Colonic mucosa (tissue), 4 donors: ENCODE data around the gene ABHD11. TPM values are rescaled to one million over a fixed set of nuclear protein-coding genes. Genes with fewer than 3 reads are reported as not detected.
"Not testable (repeated sequence)": the region's sequence is repeated elsewhere in the genome, so short reads cannot be mapped to it uniquely, and the experiment has no call there.

Experiments
- DNase-seq: peaks from one replicate; pipeline ENCODE4 v3.0.0-alpha.2; 2020
- H3K27ac ChIP-seq: fragments of 200-600 bp; one replicate; pipeline ENCODE4 v1.8.0; 2021
- H3K27me3 ChIP-seq: fragments of 200-600 bp; one replicate; pipeline ENCODE4 v1.8.0; 2021
- H3K36me3 ChIP-seq: fragments of 200-600 bp; one replicate; pipeline ENCODE4 v1.8.0; 2021
- H3K4me1 ChIP-seq: fragments of 200-600 bp; one replicate; pipeline ENCODE4 v1.8.0; 2021; ENCODE audit warnings: mild to moderate bottlenecking
- H3K4me3 ChIP-seq: fragments of 200-600 bp; one replicate; pipeline ENCODE4 v1.8.0; 2021
- H3K9ac ChIP-seq, 2 donors: one replicate each; pipeline ENCODE4 v1.7.0; 2013; ENCODE audit warnings: control low read depth in 2 of 2, low read depth in 2 of 2, low read length in 2 of 2
- H3K9me3 ChIP-seq: fragments of 200-600 bp; one replicate; pipeline ENCODE4 v1.8.0; 2021
- CTCF ChIP-seq: fragments of 200-600 bp; IDR thresholded peaks from one replicate; pipeline ENCODE4 v1.8.0; 2022; ENCODE audit warnings: antibody characterized with exemption, mild to moderate bottlenecking
- intact Hi-C: fragments of 100-400 bp; cut with DNase I; formaldehyde crosslinking; loops from one replicate; pipeline ENCODE4 v1.14.1; 2022
- total RNA-seq, 2 donors: library from RNA; stranded (reverse); fragmentation: NEBNext Ultra II Directional in 1 of 2; extraction: Animal tissue kit (Norgen Biotek cat#: 25700) in 1 of 2; gene quantifications; one replicate each; pipeline ENCODE4 v1.2.1, GENCODE V29; 2021
- donor health status: healthy.
- donor health status: DM: no; HTN: no; CAD: no.
- donor health status: DM: no; HTN: no; CAD: no.

The ABHD11 gene
- total RNA-seq, 2 donors from 2014 or later: 109 to 123 TPM

DNA sequence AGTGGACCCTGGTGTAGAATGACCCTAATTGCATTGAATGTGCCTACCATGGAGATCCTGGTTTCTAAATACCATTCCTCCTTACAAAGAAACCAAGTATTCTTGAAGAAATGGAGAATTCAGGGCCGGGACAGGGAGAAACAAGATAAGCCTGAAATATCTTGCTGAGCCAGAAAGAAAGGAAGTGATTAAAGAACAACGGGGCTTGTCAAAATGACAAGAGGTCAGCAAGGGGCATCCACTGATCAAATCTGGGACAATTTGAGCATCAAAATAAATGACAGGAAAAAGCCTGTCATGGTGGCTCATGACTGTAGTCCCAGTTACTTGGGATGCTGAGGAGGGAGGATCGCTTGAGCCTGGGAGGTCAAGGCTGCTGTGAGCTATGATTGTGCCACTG lies 8.1 kb downstream of the ABHD11 start:
- Histone ChIP-seq H3K4me3 (no peak overlapping the region), H3K27ac (no peak overlapping the region), H3K9ac (no peak overlapping the region), H3K36me3 (no peaks in the 10 kb centered on the region), H3K9me3 (no peaks in the 10 kb centered on the region), H3K27me3 (no peaks in the 10 kb centered on the region), H3K4me1 (peaks cover under 1% of the 10 kb centered on the region)
- no peak for DNase-seq
- no peak for TF ChIP-seq CTCF
- intact Hi-C loops: loop anchor here (5.0 kb wide), 1 partner anchor 127 kb away; no protein-coding TSS in a partner anchor

GRCh38 chr7:73728551-73728950 lies 10.1 kb downstream of the ABHD11 start:
- Histone ChIP-seq H3K9ac (no peak overlapping the region), H3K36me3 (no peaks in the 10 kb centered on the region), H3K4me3 (no peak overlapping the region), H3K27ac (no peak overlapping the region), H3K27me3 (no peaks in the 10 kb centered on the region), H3K4me1 (no peaks in the 10 kb centered on the region), H3K9me3 (no peaks in the 10 kb centered on the region)
- intact Hi-C loops: no loop called here
- TF ChIP-seq CTCF: no peak
- no peak for DNase-seq

GRCh38 chr7:73727952-73728351 lies 10.7 kb downstream of the ABHD11 start:
- Histone ChIP-seq H3K4me3 (no peak overlapping the region), H3K9ac (no peak overlapping the region), H3K36me3 (no peaks in the 10 kb centered on the region), H3K4me1 (no peaks in the 10 kb centered on the region), H3K27me3 (no peaks in the 10 kb centered on the region), H3K9me3 (no peaks in the 10 kb centered on the region), H3K27ac (no peak overlapping the region)
- intact Hi-C loops: no loop called here
- no peak for DNase-seq
- TF ChIP-seq CTCF: no peak

- intact Hi-C loops: no loop called here
- no peak for TF ChIP-seq CTCF
- H3K27me3 ChIP-seq: no peaks in the 10 kb centered on the region
- DNase-seq: no peak
- no peak overlapping the region for H3K27ac ChIP-seq
- H3K9me3 ChIP-seq: no peaks in the 10 kb centered on the region
- H3K9ac ChIP-seq: no peak overlapping the region
- H3K4me1 ChIP-seq: no peaks in the 10 kb centered on the region
- no peak overlapping the region for H3K4me3 ChIP-seq
- no peaks in the 10 kb centered on the region for H3K36me3 ChIP-seq
Measured at GRCh38 chr7:73726083-73726466, 12.5 kb downstream of the ABHD11 start.

- H3K4me1 ChIP-seq: peaks cover 5% of the 10 kb centered on the region
- H3K9me3 ChIP-seq: no peaks in the 10 kb centered on the region
- H3K4me3 ChIP-seq: no peak overlapping the region
- H3K27me3 ChIP-seq: no peaks in the 10 kb centered on the region
- TF ChIP-seq CTCF: no peak
- no peak overlapping the region for H3K9ac ChIP-seq
- no peak for DNase-seq
- H3K36me3 ChIP-seq: no peaks in the 10 kb centered on the region
- intact Hi-C loops: loop anchor here (2.0 kb wide), 1 partner anchor 117 kb away; no protein-coding TSS in a partner anchor
- no peak overlapping the region for H3K27ac ChIP-seq
Measured at GRCh38 chr7:73723813-73724212, 14.8 kb downstream of the ABHD11 start.

DNA sequence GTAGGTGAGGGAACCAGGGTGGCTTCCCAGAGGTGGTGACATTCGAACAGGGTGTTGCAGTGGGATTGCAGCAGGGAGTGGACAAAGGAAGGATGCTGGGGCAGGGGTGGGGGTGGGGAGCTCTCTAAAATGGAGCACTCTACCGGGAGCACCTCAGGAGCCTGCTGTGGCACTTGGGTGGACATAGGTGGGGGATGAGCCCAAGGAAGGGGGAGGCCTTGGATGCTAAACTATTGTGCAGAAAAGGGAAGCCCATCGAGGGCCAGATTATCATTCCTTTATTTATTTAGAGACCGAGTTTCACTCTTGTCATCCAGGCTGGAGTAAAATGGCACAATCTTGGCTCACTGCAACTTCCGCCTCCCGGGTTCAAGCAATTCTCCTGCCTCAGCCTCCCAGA lies 15.8 kb downstream of the ABHD11 start:
- DNase-seq: no peak
- Histone ChIP-seq H3K9me3 (no peaks in the 10 kb centered on the region), H3K27me3 (no peaks in the 10 kb centered on the region), H3K4me1 (peaks cover 12% of the 10 kb centered on the region), H3K27ac (no peak overlapping the region), H3K9ac (no peak overlapping the region), H3K4me3 (no peak overlapping the region), H3K36me3 (no peaks in the 10 kb centered on the region)
- intact Hi-C loops: no loop called here
- TF ChIP-seq CTCF: no peak

DNA sequence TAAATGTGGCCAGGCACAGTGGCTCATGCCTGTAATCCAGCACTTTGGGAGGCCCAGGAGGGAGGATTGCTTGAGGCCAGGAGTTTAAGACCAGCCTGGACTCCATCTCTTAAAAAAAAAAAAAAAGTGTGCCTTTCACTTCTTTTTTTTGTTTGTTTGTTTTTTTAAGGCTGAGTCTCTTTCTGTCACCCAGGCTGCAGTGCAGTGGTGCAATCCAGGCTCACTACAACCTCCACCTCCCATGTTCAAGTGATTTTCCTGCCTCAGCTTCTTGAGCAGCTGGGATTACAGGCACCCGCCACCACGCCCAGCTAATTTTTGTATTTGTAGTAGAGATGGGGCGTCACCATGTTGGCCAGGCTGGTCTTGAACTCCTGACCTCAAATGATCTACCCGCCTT lies 16.4 kb downstream of the ABHD11 start:
- H3K27me3 ChIP-seq, intact Hi-C loops, DNase-seq, H3K27ac ChIP-seq, H3K4me3 ChIP-seq, H3K36me3 ChIP-seq, H3K9me3 ChIP-seq, H3K9ac ChIP-seq: not testable (repeated sequence)
- peaks cover 12% of the 10 kb centered on the region for H3K4me1 ChIP-seq
